Kidney (tissue), 14 donors: ENCODE results near the gene URM1. TPM values are rescaled to one million over a fixed set of nuclear protein-coding genes. Genes with fewer than 3 reads are reported as not detected.

Experiments used
- DNase-seq, 5 donors: peaks; one replicate each; pipeline ENCODE4 v3.0.0-alpha.2; 2013 to 2020
- FAIRE-seq: peaks from 2 replicates; lab custom pipeline; 2012; peaks lifted over from hg19 to GRCh38; lab: Jason Lieb, UNC
- H3K27ac ChIP-seq, 2 donors: one replicate each; pipeline ENCODE4 v1.7.0; 2013; ENCODE audit warnings: low read depth in 2 of 2, low read length in 2 of 2, inconsistent platforms in 1 of 2
- H3K27me3 ChIP-seq: one replicate; pipeline ENCODE4 v1.7.1; 2013; ENCODE audit warnings: low read length, inconsistent platforms; ENCODE audit not compliant: control insufficient read depth, insufficient read depth
- H3K36me3 ChIP-seq, 3 donors: one replicate each; pipeline versions ENCODE4 v1.7.0 to v1.7.1; 2013; ENCODE audit warnings: low read length in 3 of 3, control low read depth in 1 of 3, inconsistent platforms in 1 of 3; ENCODE audit not compliant: insufficient read depth in 3 of 3, control insufficient read depth in 2 of 3
- H3K4me1 ChIP-seq, 3 donors: one replicate each; pipeline versions ENCODE4 v1.7.0 to v1.7.1; 2013; ENCODE audit warnings: low read length in 3 of 3, inconsistent platforms in 1 of 3, low read depth in 1 of 3; ENCODE audit not compliant: control insufficient read depth in 2 of 3, insufficient read depth in 2 of 3
- H3K4me3 ChIP-seq, 3 donors: one replicate each; pipeline versions ENCODE4 v1.7.0 to v1.8.1; 2013; ENCODE audit warnings: low read length in 3 of 3, control low read depth in 1 of 3, inconsistent platforms in 1 of 3
- H3K9ac ChIP-seq, 3 donors: one replicate each; pipeline versions ENCODE4 v1.7.0 to v1.7.1; 2013; ENCODE audit warnings: low read length in 3 of 3, control low read depth in 1 of 3, inconsistent platforms in 1 of 3
- H3K9me3 ChIP-seq, 3 donors: one replicate each; pipeline versions ENCODE4 v1.7.0 to v1.7.1; 2013; ENCODE audit warnings: low read length in 3 of 3, control low read depth in 1 of 3, inconsistent platforms in 1 of 3; ENCODE audit not compliant: control insufficient read depth in 2 of 3, insufficient read depth in 1 of 3
- intact Hi-C: fragments of 100-400 bp; cut with DNase I; formaldehyde crosslinking; loops from one replicate; pipeline ENCODE4 v1.11.1; 2022
- polyA plus RNA-seq: library from polyadenylated mRNA; stranded (reverse); fragments of 350-450 nt; fragmentation: Illumina TruSeq; extraction: RNeasy Lipid Tissue Mini Kit (QIAGEN cat#74804); gene quantifications from one replicate; pipeline ENCODE4 v1.2.3, GENCODE V29; 2014; ENCODE audit warnings: low read depth, low replicate concordance; ENCODE audit not compliant: insufficient read depth
- total RNA-seq: library from RNA; stranded (reverse); fragmentation: NEBNext Ultra II Directional; extraction: Animal tissue kit (Norgen Biotek cat#: 25700); gene quantifications from one replicate; pipeline ENCODE4 v1.2.1, GENCODE V29; 2021
- TF ChIP-seq, protein P1 (sequence below): IDR thresholded peaks from 3 replicates; pipeline ENCODE4 v1.5.1; 2012; ENCODE audit warnings: mild to moderate bottlenecking, moderate library complexity, borderline replicate concordance; ENCODE audit not compliant: insufficient read depth; ENCODE audit errors: extremely low read depth
- donor health status: control.
- donor health status: control.
- donor health status: control.
- donor health status: control.
- donor health status: control.
- donor health status: DM: yes; HTN: yes; CAD: no.
- donor health status: Normal renal cell carcinoma (clear cell type).

Gene URM1
- total and polyA plus RNA-seq, 2 donors from 2014 or later, result 55.2 to 55.9 TPM

DNA sequence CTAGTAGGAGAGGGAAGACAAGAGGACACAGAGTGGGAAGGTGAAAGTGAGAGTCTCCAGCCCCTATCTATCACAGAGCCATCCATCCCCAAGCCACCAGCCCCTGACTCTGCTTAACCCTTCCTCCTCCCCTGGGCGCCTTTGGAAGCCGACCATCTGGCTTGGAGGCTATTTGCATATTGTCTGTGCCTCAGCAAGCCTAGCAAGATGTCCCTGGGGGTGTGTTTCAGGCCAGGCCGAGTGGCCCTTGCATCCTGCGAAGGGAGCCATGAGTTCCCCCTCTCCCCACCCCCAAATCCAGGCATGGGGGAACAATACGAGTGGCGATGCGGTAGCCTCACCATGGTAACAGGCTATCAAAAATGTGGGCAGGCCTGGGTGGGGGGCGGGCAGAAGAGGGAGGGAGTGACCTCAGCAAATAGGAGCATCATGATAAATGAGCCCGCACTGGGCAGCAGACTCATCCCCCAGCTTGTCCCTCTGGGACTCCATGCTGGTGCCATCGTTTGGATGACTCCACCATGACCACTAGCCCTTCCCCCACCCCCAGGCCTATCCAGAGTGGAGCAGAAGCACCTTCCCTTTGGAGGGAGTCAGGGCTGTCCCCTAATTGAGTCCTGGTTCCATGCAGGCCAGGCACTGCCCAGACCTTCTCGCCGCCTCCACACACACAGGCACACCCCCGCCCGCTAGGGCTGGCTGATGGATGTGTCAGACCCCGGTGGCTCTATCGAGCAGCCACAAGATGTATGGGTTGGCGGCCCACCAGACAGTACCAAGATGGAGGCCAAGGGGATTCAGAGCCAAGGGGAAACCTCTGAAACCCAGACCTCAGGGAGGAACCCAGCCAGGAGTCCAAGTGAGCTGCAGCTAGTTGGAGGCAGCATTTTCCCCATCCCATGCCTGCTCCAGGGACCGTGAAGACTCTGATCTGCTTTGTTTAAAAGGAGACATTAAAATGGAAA is 14.6 kb downstream of the URM1 start:
- TF ChIP-seq, protein P1, sequence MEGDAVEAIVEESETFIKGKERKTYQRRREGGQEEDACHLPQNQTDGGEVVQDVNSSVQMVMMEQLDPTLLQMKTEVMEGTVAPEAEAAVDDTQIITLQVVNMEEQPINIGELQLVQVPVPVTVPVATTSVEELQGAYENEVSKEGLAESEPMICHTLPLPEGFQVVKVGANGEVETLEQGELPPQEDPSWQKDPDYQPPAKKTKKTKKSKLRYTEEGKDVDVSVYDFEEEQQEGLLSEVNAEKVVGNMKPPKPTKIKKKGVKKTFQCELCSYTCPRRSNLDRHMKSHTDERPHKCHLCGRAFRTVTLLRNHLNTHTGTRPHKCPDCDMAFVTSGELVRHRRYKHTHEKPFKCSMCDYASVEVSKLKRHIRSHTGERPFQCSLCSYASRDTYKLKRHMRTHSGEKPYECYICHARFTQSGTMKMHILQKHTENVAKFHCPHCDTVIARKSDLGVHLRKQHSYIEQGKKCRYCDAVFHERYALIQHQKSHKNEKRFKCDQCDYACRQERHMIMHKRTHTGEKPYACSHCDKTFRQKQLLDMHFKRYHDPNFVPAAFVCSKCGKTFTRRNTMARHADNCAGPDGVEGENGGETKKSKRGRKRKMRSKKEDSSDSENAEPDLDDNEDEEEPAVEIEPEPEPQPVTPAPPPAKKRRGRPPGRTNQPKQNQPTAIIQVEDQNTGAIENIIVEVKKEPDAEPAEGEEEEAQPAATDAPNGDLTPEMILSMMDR, result no peak
- Histone ChIP-seq H3K9me3 (no peaks in the 10 kb centered on the region), H3K4me1 (no peaks in the 10 kb centered on the region), H3K9ac (no peak overlapping the region), H3K36me3 (peaks cover 2 to 21% (median 21%) of the 10 kb centered on the region in 3 donors), H3K27me3 (peaks cover under 1% of the 10 kb centered on the region), H3K27ac (no peak overlapping the region), H3K4me3 (no peak overlapping the region)
- DNase-seq (no peak), FAIRE-seq (no peak)
- intact Hi-C loops, result no loop called here

DNA sequence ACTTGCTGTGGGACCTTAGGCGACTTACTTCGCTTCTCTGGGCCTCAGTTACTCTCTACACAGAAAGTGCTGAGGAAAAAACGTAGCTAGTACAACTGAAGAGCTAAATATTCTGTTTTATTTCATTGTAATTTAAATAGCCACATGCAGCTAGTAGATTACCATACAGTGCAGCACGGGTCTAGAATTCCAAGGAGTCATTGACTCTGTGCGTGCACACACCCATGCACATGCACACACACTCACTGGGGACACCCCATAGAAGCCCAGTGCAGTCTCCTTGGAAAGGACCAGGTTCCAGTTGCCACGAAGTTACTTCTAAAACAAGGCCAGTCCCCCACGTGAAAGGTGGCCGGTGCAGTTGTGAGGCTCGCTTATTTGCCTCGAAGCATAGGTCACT is 17.0 kb downstream of the URM1 start:
- H3K4me1 ChIP-seq, result no peaks in the 10 kb centered on the region
- no peak for DNase-seq
- no peak overlapping the region for H3K27ac ChIP-seq
- intact Hi-C loops, result no loop called here
- H3K4me3 ChIP-seq, result no peak overlapping the region
- TF ChIP-seq, protein P1, result no peak
- H3K9ac ChIP-seq, result no peak overlapping the region
- H3K9me3 ChIP-seq, result no peaks in the 10 kb centered on the region
- FAIRE-seq, result no peak
- peaks cover 18% of the 10 kb centered on the region for H3K27me3 ChIP-seq
- H3K36me3 ChIP-seq, result peaks cover 2 to 21% (median 19%) of the 10 kb centered on the region in 3 donors

DNA sequence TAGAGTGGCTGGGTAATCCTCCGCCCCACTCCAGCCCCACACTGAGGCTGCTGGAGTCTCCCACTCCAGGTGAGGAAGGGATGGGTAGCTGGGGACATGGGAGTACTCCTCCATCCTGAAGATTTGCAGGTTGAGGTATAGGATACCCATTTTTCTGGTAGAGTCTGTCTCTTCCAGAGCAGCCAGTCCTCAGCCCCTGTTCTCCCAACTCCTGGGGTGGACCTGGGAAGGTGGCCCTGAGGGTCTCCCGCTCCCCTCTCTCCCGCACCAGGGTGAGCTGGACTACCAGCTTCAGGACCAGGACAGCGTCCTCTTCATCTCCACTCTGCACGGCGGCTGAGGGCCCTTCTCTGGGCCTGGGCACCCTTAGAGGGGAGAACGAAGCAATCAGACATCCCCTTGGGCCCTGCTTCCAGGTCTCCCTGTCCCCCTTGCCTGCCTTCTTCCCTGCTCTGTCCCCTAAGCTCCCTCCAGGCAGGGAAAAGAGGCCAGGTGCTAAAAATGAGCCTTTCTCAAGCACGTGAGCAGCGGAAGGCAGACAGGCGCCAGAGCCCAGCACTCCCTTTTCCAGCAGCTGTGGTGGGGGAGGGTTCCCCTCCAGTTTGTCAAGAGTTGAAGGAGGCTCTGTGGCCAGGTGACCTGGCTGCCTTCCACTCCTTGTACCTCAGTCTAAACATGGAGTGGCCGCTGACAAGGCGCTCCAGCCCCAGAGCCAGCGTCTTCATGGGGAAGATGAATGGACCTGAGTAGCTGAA is 18.4 kb downstream of the URM1 start:
- DNase-seq (peak in 1 of 5 donors; percentile 42), FAIRE-seq (no peak)
- Histone ChIP-seq H3K27ac (no peak overlapping the region), H3K9me3 (no peaks in the 10 kb centered on the region), H3K4me1 (no peaks in the 10 kb centered on the region), H3K36me3 (peaks cover 0 to 17% (median 15%) of the 10 kb centered on the region in 3 donors), H3K9ac (no peak overlapping the region), H3K27me3 (peaks cover 26% of the 10 kb centered on the region), H3K4me3 (no peak overlapping the region)
- intact Hi-C loops, result no loop called here
- TF ChIP-seq, protein P1, result no peak
